HepG2 (cell line): ENCODE measurements around the gene ARHGEF26. TPM values are rescaled to one million over a fixed set of nuclear protein-coding genes. Genes with fewer than 3 reads are reported as not detected.

ENCODE experiments used
- ATF2 ChIP-seq: sonication (generic); formaldehyde crosslinking; IDR thresholded peaks from 2 replicates; pipeline ENCODE4 v1.4.0; 2020; ENCODE audit warnings: missing genetic modification reagents
- FOXA3 ChIP-seq: IDR thresholded peaks from 2 replicates; pipeline ENCODE4 v1.6.1; 2016; ENCODE audit warnings: missing genetic modification reagents, missing compliant biosample characterization
- FOXC1 ChIP-seq: sonication (generic); formaldehyde crosslinking; IDR thresholded peaks from 2 replicates; pipeline ENCODE4 v1.8.0; 2022; ENCODE audit warnings: mild to moderate bottlenecking, missing genetic modification reagents, borderline replicate concordance
- KLF6 ChIP-seq: IDR thresholded peaks from 2 replicates; pipeline ENCODE4 v1.8.0; 2016; ENCODE audit warnings: missing biosample characterization, missing genetic modification reagents
- MEIS1 ChIP-seq: sonication (generic); formaldehyde crosslinking; IDR thresholded peaks from 2 replicates; pipeline ENCODE4 v1.9.0; 2021; ENCODE audit warnings: mild to moderate bottlenecking, missing genetic modification reagents, moderate library complexity, borderline replicate concordance
- RFX5 ChIP-seq: IDR thresholded peaks from 2 replicates; pipeline ENCODE4 v1.6.1; 2011; ENCODE audit warnings: low read depth, low read length, improper control_type of control experiment
- SKIL ChIP-seq: sonication (generic); formaldehyde crosslinking; IDR thresholded peaks from 2 replicates; pipeline ENCODE4 v1.8.0; 2022; ENCODE audit warnings: missing genetic modification reagents, mild to moderate bottlenecking, moderate library complexity, borderline replicate concordance
- TFDP2 ChIP-seq: sonication (generic); formaldehyde crosslinking; IDR thresholded peaks from 2 replicates; pipeline ENCODE4 v1.4.0; 2020; ENCODE audit warnings: missing genetic modification reagents
- ZBTB10 ChIP-seq: sonication (generic); formaldehyde crosslinking; IDR thresholded peaks from 2 replicates; pipeline ENCODE4 v1.4.0; 2020; ENCODE audit warnings: missing genetic modification reagents, borderline replicate concordance
- ZNF329 ChIP-seq: sonication (generic); formaldehyde crosslinking; IDR thresholded peaks from 2 replicates; pipeline ENCODE4 v1.9.0; 2021; ENCODE audit warnings: low read depth, mild to moderate bottlenecking, missing genetic modification reagents
- ZNF350 ChIP-seq: sonication (generic); formaldehyde crosslinking; IDR thresholded peaks from 2 replicates; pipeline ENCODE4 v1.4.0; 2020; ENCODE audit warnings: mild to moderate bottlenecking, low read depth, missing genetic modification reagents, borderline replicate concordance
- ZNF562 ChIP-seq: sonication (generic); formaldehyde crosslinking; IDR thresholded peaks from 2 replicates; pipeline ENCODE4 v1.8.0; 2022; ENCODE audit warnings: missing genetic modification reagents, borderline replicate concordance
- ZNF616 ChIP-seq: sonication (generic); formaldehyde crosslinking; IDR thresholded peaks from 2 replicates; pipeline ENCODE4 v1.5.0; 2020; ENCODE audit warnings: low read depth, mild to moderate bottlenecking, missing genetic modification reagents
- ZNF646 ChIP-seq: sonication (generic); formaldehyde crosslinking; IDR thresholded peaks from 2 replicates; pipeline ENCODE4 v1.9.0; 2021; ENCODE audit warnings: mild to moderate bottlenecking, missing genetic modification reagents
- polyA plus RNA-seq, 8 experiments: library from polyadenylated mRNA; depleted of rRNA in 3 of 8; stranded (reverse) in 7 of 8; unstranded in 1 of 8; fragments of >200 nt; fragmentation: Illumina TruSeq in 4 of 8; extraction: Trizol in 4 of 8; gene quantifications; 2 replicates each; pipeline versions ENCODE4 v1.2.1 to v1.2.3, GENCODE V29; 2011 to 2016; ENCODE audit warnings: low read depth in 4 of 8, missing spikeins in 1 of 8, mixed read lengths in 1 of 8; ENCODE audit not compliant: insufficient read depth in 1 of 8
- total RNA-seq, 5 experiments: library from RNA; depleted of rRNA; stranded (reverse); fragments of >200 nt; fragmentation: Illumina TruSeq; extraction: Trizol; gene quantifications; 2 replicates each; pipeline ENCODE4 v1.2.3, GENCODE V29; 2016; ENCODE audit warnings: low read depth in 1 of 5

ARHGEF26 gene
- total and polyA plus RNA-seq, 2 of the 13 experiments (the other 11 are each of a cell fraction or from before 2014, with no cell fraction given) = 0.74 to 6.1 TPM

DNA sequence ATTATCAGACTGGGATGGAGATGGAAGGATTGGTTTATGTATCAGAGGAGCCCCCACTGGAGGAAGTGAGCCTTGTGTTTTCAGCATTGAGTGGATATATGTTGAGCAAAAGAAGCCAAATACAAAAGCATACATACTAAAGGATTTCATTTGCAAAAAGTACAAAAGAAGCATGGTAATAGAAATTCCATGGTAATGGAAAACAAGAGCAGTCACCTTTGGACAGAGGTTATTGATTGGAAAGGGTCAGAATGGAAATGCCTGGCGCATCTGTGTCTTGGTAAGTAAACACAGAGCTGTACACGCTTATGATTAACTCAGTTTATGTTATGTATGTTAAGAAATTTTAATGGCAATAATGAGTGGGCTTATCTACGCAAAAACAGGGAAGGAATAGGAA lies 130.4 kb downstream of the ARHGEF26 start (continued):
- no peak for TF ChIP-seq RFX5
- no peak for TF ChIP-seq ZNF350 (CRISPR knock-in tag)
- TF ChIP-seq FOXA3 = peak; percentile 87
- TF ChIP-seq ZBTB10 (CRISPR knock-in tag) = no peak
- 0 out of 2 replicates have a peak, but pooled peaks have one; percentile 27 for TF ChIP-seq SKIL (CRISPR knock-in tag)
- TF ChIP-seq ZNF616 (CRISPR knock-in tag) = no peak
- no peak for TF ChIP-seq FOXC1 (CRISPR knock-in tag)
- no peak for TF ChIP-seq ZNF329 (CRISPR knock-in tag)
- no peak for TF ChIP-seq TFDP2 (CRISPR knock-in tag)
- TF ChIP-seq ZNF562 (CRISPR knock-in tag) = no peak
- TF ChIP-seq ATF2 (CRISPR knock-in tag) = 0 out of 2 replicates have a peak, but pooled peaks have one; percentile 21
- no peak for TF ChIP-seq KLF6 (CRISPR knock-in tag)
- no peak for TF ChIP-seq ZNF646 (CRISPR knock-in tag)
- TF ChIP-seq MEIS1 (CRISPR knock-in tag) = no peak
